Measurements from ENCODE around the gene DBR1. TPM values are rescaled to one million over a fixed set of nuclear protein-coding genes. Genes with fewer than 3 reads are reported as not detected.

DBR1 gene
- total and polyA plus RNA-seq, 2 of the 4 experiments (the other 2 are of a cell fraction) = 7.6 to 12.5 TPM

DNA sequence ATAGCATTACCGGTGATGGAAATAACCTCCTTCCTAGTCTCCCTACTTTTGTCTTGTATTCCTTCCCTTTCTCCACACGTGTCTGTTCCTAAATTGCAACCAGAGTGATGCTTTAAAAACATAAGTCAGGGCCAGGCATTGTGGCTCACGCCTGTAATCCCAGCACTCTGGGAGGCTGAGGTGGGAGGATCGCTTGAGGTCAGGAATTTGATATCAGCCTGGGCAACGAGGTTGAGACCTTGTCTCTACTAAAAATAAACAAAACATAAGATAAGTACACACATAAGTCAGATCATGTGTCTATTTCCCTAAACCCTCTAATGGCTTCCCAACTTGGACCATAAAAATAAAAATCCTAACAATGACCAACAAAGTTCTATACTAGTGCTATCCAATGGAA is 30.8 kb upstream of the DBR1 start:
- no peak overlapping the region for H3K9ac ChIP-seq (ENCODE audit: low read depth, low read length)
- H2AK5ac ChIP-seq (ENCODE audit: low read depth, low read length) = no peak overlapping the region
- in situ Hi-C loops (cut with MboI; ENCODE audit: low sequenced_read_pairs) (no loop called here), intact Hi-C loops (cut with micrococcal nuclease) (no loop called here), dilution Hi-C loops (cut with HindIII; ENCODE audit: low sequenced_read_pairs, unreplicated experiment) (no loop called here)
- H3K27me3 ChIP-seq (ENCODE audit: control insufficient read depth, insufficient read depth, low read length) = no peaks in the 10 kb centered on the region
- H3K4ac ChIP-seq (ENCODE audit: low read depth, low read length) = no peak overlapping the region
- no peak overlapping the region for H2AK9ac ChIP-seq (replicated peaks; ENCODE audit: low read depth, low read length, poor library complexity)
- no peak for ATAC-seq (ENCODE audit: low read depth)
- H3K79me1 ChIP-seq (ENCODE audit: low read depth in 1 of 2, low read length in 2 of 2) = peaks cover 14 to 71% of the 10 kb centered on the region in 2 experiments
- 0 out of 2 replicates have a peak overlapping the region, but pooled peaks have one; percentile 14 for H3K23ac ChIP-seq (ENCODE audit: low read depth, low read length)
- peaks cover 72% of the 10 kb centered on the region for H4K20me1 ChIP-seq (ENCODE audit: insufficient read depth, low read length)
- ChIA-PET POLR2A (ENCODE audit: unreplicated experiment) (no interaction called here), CTCF (no interaction called here)
- no peak overlapping the region for H2BK5ac ChIP-seq (ENCODE audit: low read depth, low read length, poor library complexity, severe bottlenecking)
- H2BK20ac ChIP-seq (ENCODE audit: low read depth, low read length) = no peak overlapping the region
- no peak overlapping the region for H4K8ac ChIP-seq (ENCODE audit: low read depth in 2 of 2, low read length in 2 of 2)
- whole genome bisulfite sequencing, 2 experiments (ENCODE audit: extremely low coverage in 2 of 2, insufficient read length in 1 of 2) = no CpG with 5 or more reads among the region's 5 CpGs
- H3K56ac ChIP-seq (ENCODE audit: extremely low read depth, insufficient read depth, low read length) = no peak overlapping the region
- TF ChIP-seq MAFK (IDR thresholded peaks at IDR 0.05; ENCODE audit: low read depth, low read length) (no peak), SMC3 (IDR thresholded peaks at IDR 0.05; ENCODE audit: low read depth, low read length) (no peak), NFE2L2 (IDR thresholded peaks at IDR 0.05; ENCODE audit: low read depth, low read length) (no peak), RAD21 (IDR thresholded peaks at IDR 0.05; ENCODE audit: low read length) (no peak), RFX5 (IDR thresholded peaks at IDR 0.05; ENCODE audit: low read depth, low read length) (no peak), FOS (IDR thresholded peaks at IDR 0.05; ENCODE audit: low read depth, low read length) (no peak), MAZ (IDR thresholded peaks at IDR 0.05; ENCODE audit: borderline replicate concordance, low read depth, low read length) (no peak), BHLHE40 (IDR thresholded peaks at IDR 0.05; ENCODE audit: low read depth, low read length) (no peak), CHD1 (IDR thresholded peaks at IDR 0.05; ENCODE audit: low read depth, low read length) (no peak), MXI1 (IDR thresholded peaks at IDR 0.05; ENCODE audit: borderline replicate concordance, low read depth, low read length) (no peak), RCOR1 (IDR thresholded peaks at IDR 0.05; ENCODE audit: insufficient replicate concordance, low read length) (no peak)
- TF ChIP-seq, protein P1, sequence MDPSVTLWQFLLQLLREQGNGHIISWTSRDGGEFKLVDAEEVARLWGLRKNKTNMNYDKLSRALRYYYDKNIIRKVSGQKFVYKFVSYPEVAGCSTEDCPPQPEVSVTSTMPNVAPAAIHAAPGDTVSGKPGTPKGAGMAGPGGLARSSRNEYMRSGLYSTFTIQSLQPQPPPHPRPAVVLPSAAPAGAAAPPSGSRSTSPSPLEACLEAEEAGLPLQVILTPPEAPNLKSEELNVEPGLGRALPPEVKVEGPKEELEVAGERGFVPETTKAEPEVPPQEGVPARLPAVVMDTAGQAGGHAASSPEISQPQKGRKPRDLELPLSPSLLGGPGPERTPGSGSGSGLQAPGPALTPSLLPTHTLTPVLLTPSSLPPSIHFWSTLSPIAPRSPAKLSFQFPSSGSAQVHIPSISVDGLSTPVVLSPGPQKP (IDR thresholded peaks at IDR 0.05; ENCODE audit: borderline replicate concordance, low read depth, low read length) = no peak
- TF ChIP-seq, protein P2, sequence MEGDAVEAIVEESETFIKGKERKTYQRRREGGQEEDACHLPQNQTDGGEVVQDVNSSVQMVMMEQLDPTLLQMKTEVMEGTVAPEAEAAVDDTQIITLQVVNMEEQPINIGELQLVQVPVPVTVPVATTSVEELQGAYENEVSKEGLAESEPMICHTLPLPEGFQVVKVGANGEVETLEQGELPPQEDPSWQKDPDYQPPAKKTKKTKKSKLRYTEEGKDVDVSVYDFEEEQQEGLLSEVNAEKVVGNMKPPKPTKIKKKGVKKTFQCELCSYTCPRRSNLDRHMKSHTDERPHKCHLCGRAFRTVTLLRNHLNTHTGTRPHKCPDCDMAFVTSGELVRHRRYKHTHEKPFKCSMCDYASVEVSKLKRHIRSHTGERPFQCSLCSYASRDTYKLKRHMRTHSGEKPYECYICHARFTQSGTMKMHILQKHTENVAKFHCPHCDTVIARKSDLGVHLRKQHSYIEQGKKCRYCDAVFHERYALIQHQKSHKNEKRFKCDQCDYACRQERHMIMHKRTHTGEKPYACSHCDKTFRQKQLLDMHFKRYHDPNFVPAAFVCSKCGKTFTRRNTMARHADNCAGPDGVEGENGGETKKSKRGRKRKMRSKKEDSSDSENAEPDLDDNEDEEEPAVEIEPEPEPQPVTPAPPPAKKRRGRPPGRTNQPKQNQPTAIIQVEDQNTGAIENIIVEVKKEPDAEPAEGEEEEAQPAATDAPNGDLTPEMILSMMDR (conservative IDR thresholded peaks at IDR 0.05; ENCODE audit: low read depth, low read length) = no peak
- H3K27ac ChIP-seq (ENCODE audit: insufficient read depth, low read length) = no peak overlapping the region
- H3K36me3 ChIP-seq (ENCODE audit: control insufficient read depth, insufficient read depth, low read length) = no peaks in the 10 kb centered on the region; the same call in 1 of the 2 replicates
- no peak overlapping the region for H4K91ac ChIP-seq (ENCODE audit: insufficient read depth, low read depth, low read length)
- H3K4me3 ChIP-seq (ENCODE audit: insufficient read depth, low read depth, low read length) = no peak overlapping the region
- H2BK120ac ChIP-seq (ENCODE audit: low read depth, low read length) = no peak overlapping the region
- H2AFZ ChIP-seq (replicated peaks; ENCODE audit: low read length, poor library complexity) = no peak overlapping the region
- peaks cover 6% of the 10 kb centered on the region for H3K9me1 ChIP-seq (ENCODE audit: insufficient read depth, low read length)
- no peak overlapping the region for H3K4me2 ChIP-seq (ENCODE audit: low read depth, low read length)
- H3K9me3 ChIP-seq (ENCODE audit: control insufficient read depth, insufficient read depth, low read length) = no peaks in the 10 kb centered on the region
- no peak overlapping the region for H3K18ac ChIP-seq (ENCODE audit: low read depth, low read length)
- no TSS peak for BruUV-seq (replicated peaks)
- H3K4me1 ChIP-seq (ENCODE audit: control insufficient read depth, insufficient read depth, low read length) = no peaks in the 10 kb centered on the region
- H3K14ac ChIP-seq (replicated peaks; ENCODE audit: low read depth, low read length) = no peak overlapping the region; the same call in 1 of the 2 replicates
- DNase-seq = no peak
- no peak overlapping the region for H2BK15ac ChIP-seq (ENCODE audit: low read depth, low read length)
- H4K5ac ChIP-seq (ENCODE audit: low read depth, low read length) = no peak overlapping the region
